Colonic mucosa (tissue), 4 donors: ENCODE data around the gene CASKIN2. TPM values are rescaled to one million over a fixed set of nuclear protein-coding genes. Genes with fewer than 3 reads are reported as not detected.

Source experiments
- DNase-seq: peaks from one replicate; pipeline ENCODE4 v3.0.0-alpha.2; 2020
- H3K27ac ChIP-seq: fragments of 200-600 bp; one replicate; pipeline ENCODE4 v1.8.0; 2021
- H3K27me3 ChIP-seq: fragments of 200-600 bp; one replicate; pipeline ENCODE4 v1.8.0; 2021
- H3K36me3 ChIP-seq: fragments of 200-600 bp; one replicate; pipeline ENCODE4 v1.8.0; 2021
- H3K4me1 ChIP-seq: fragments of 200-600 bp; one replicate; pipeline ENCODE4 v1.8.0; 2021; ENCODE audit warnings: mild to moderate bottlenecking
- H3K4me3 ChIP-seq: fragments of 200-600 bp; one replicate; pipeline ENCODE4 v1.8.0; 2021
- H3K9ac ChIP-seq, 2 donors: one replicate each; pipeline ENCODE4 v1.7.0; 2013; ENCODE audit warnings: control low read depth in 2 of 2, low read depth in 2 of 2, low read length in 2 of 2
- H3K9me3 ChIP-seq: fragments of 200-600 bp; one replicate; pipeline ENCODE4 v1.8.0; 2021
- CTCF ChIP-seq: fragments of 200-600 bp; IDR thresholded peaks from one replicate; pipeline ENCODE4 v1.8.0; 2022; ENCODE audit warnings: antibody characterized with exemption, mild to moderate bottlenecking
- intact Hi-C: fragments of 100-400 bp; cut with DNase I; formaldehyde crosslinking; loops from one replicate; pipeline ENCODE4 v1.14.1; 2022
- total RNA-seq, 2 donors: library from RNA; stranded (reverse); fragmentation: NEBNext Ultra II Directional in 1 of 2; extraction: Animal tissue kit (Norgen Biotek cat#: 25700) in 1 of 2; gene quantifications; one replicate each; pipeline ENCODE4 v1.2.1, GENCODE V29; 2021
- donor health status: healthy.
- donor health status: DM: no; HTN: no; CAD: no.
- donor health status: DM: no; HTN: no; CAD: no.

The CASKIN2 gene
- total RNA-seq, 2 donors from 2014 or later: 26.5 to 28.6 TPM

DNA sequence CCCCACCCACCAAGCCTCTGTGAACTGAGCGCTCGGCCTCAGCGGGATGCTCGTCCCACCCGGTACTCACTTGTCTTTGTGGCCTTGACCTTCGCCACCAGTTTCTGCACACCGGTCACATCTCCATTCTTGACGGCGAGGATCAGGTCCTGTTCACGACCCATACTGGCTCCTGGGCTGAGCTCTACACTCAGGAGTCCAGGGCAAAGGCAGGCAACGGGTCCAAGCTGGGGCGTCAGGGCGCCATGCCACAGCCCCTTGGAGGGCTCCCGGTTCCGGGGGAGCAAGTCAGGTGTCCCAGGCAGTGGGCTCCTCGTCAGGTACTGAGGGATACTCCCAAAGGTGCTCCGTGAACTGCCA is 1.7 kb downstream of the CASKIN2 start:
- no peak for TF ChIP-seq CTCF
- no peak for DNase-seq
- intact Hi-C loops: loop anchor here (5.0 kb wide), 1 partner anchor 86 kb away; no protein-coding TSS in a partner anchor
- Histone ChIP-seq H3K27me3 (no peaks in the 10 kb centered on the region), H3K36me3 (no peaks in the 10 kb centered on the region), H3K9me3 (no peaks in the 10 kb centered on the region), H3K9ac (peak overlapping the region; percentile 80 to 90), H3K27ac (no peak overlapping the region), H3K4me1 (peaks cover 23% of the 10 kb centered on the region), H3K4me3 (no peak overlapping the region)

- peaks cover 21% of the 10 kb centered on the region for H3K4me1 ChIP-seq
- H3K27ac ChIP-seq: peak overlapping the region; percentile 2
- no peaks in the 10 kb centered on the region for H3K27me3 ChIP-seq
- no peak for DNase-seq
- H3K36me3 ChIP-seq: no peaks in the 10 kb centered on the region
- TF ChIP-seq CTCF: no peak
- intact Hi-C loops: loop anchor here (5.0 kb wide), 1 partner anchor 86 kb away; no protein-coding TSS in a partner anchor
- no peaks in the 10 kb centered on the region for H3K9me3 ChIP-seq
- H3K4me3 ChIP-seq: no peak overlapping the region
- H3K9ac ChIP-seq: peak overlapping the region in 1 of 2 donors; percentile 80
Observed at GRCh38 chr17:75512926-75513640, 2.3 kb downstream of the CASKIN2 start.

GRCh38 chr17:75511610-75512575 is 3.4 kb downstream of the CASKIN2 start:
- peaks cover 13% of the 10 kb centered on the region for H3K4me1 ChIP-seq
- peak overlapping the region in 1 of 2 donors; percentile 51 for H3K9ac ChIP-seq
- DNase-seq: no peak
- no peak overlapping the region for H3K4me3 ChIP-seq
- TF ChIP-seq CTCF: no peak
- intact Hi-C loops: loop anchor here (5.0 kb wide), 1 partner anchor 85 kb away; no protein-coding TSS in a partner anchor
- H3K27ac ChIP-seq: peak overlapping the region; percentile 2
- H3K36me3 ChIP-seq: no peaks in the 10 kb centered on the region
- H3K9me3 ChIP-seq: no peaks in the 10 kb centered on the region
- H3K27me3 ChIP-seq: no peaks in the 10 kb centered on the region

DNA sequence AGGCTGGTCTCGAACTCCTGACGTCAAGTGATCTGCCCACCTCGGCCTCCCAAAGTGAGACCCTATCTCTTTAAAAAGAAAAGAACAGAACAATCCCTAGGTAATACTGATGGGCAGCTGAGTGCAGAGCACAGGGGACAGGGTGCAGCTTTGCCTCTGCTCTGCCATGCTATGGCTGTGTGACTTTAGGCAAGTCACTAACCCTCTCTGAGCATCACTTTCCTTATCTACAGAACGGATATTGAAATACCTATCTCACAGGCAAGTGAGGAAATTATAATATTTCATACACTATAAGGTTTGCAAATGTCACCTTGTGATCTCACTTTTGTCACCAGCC is 4.1 kb downstream of the CASKIN2 start:
- Histone ChIP-seq H3K27ac (no peak overlapping the region), H3K36me3 (no peaks in the 10 kb centered on the region), H3K4me1 (peaks cover 13% of the 10 kb centered on the region), H3K9me3 (no peaks in the 10 kb centered on the region), H3K9ac (no peak overlapping the region), H3K4me3 (no peak overlapping the region), H3K27me3 (no peaks in the 10 kb centered on the region)
- intact Hi-C loops: loop anchor here (5.0 kb wide), 1 partner anchor 84 kb away; no protein-coding TSS in a partner anchor
- DNase-seq: no peak
- TF ChIP-seq CTCF: no peak

DNA sequence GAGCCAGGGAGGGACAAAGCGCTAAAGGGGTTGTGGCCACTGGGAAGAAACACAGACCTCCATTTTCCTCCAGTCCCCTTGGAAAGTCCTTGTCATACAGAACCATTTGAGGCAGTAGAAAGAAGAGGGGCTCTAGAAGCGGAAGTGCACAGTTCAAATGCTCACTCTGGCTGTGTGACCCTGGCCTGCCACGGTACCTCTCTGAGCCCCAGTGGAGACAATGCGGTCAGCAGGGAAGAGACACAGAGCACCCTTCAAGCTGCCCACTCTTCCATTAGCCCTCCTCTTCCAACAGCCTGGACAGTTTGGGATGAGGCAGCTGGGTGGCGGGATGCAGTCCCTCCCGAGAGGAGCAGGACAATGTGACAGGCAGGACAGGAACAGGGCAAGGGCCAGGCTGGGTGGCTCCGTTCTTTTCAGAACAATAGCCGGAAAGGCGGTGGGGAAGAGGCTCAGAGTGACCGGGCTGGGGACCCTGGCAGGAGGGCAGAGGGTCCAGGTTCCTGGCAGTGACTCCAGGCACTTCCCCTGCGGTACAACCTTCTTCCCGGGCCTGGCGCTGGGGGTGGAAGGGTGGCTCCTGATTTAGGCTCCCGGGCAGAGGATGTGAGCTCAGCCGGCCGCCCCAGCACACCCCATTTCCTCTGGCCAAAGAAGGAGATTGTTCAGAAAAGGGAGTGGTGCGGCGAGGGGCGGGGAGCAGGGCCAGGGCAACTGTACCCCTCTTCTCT is 5.6 kb downstream of the CASKIN2 start:
- Histone ChIP-seq H3K4me1 (peaks cover 13% of the 10 kb centered on the region), H3K4me3 (no peak overlapping the region), H3K27ac (no peak overlapping the region)

More for the DNA sequence above, 5.6 kb downstream of the CASKIN2 start:
- Histone ChIP-seq H3K9ac (peak overlapping the region; percentile 14 to 46), H3K27me3 (no peaks in the 10 kb centered on the region), H3K36me3 (no peaks in the 10 kb centered on the region), H3K9me3 (no peaks in the 10 kb centered on the region)
- no peak for DNase-seq
- TF ChIP-seq CTCF: no peak
- intact Hi-C loops: loop anchor here (5.0 kb wide), 1 partner anchor 82 kb away; no protein-coding TSS in a partner anchor
